HG03039 (cell line): Measurements from ENCODE around the gene SMPD3.

ENCODE experiments used
- ATAC-seq: cut with Tn5 transposase; IDR thresholded peaks from one replicate; pipeline ENCODE4 v1.9.1; 2021; ENCODE audit warnings: mild to moderate bottlenecking, moderate library complexity; ENCODE audit not compliant: unreplicated experiment

Gene SMPD3

GRCh38 chr16:68371706-68372380 is 76.5 kb downstream of the SMPD3 start:
- ATAC-seq, result no peak

- no peak for ATAC-seq
Observed at GRCh38 chr16:68371276-68371651, 77.0 kb downstream of the SMPD3 start.

GRCh38 chr16:68370581-68371275 is 77.6 kb downstream of the SMPD3 start:
- ATAC-seq, result no peak

- no peak for ATAC-seq
Observed at GRCh38 chr16:68369697-68370580, 78.4 kb downstream of the SMPD3 start.

- no peak for ATAC-seq
Observed at GRCh38 chr16:68369168-68369567, 79.1 kb downstream of the SMPD3 start.

GRCh38 chr16:68368301-68368888 is 79.9 kb downstream of the SMPD3 start:
- ATAC-seq, result no peak

- ATAC-seq, result no peak
Observed at GRCh38 chr16:68367891-68368290, 80.4 kb downstream of the SMPD3 start.

GRCh38 chr16:68367440-68367839 is 80.9 kb downstream of the SMPD3 start:
- no peak for ATAC-seq

GRCh38 chr16:68367030-68367429 is 81.3 kb downstream of the SMPD3 start:
- no peak for ATAC-seq

- ATAC-seq, result no peak
Observed at GRCh38 chr16:68366062-68366461, 82.2 kb downstream of the SMPD3 start.

- ATAC-seq, result no peak
Observed at GRCh38 chr16:68365167-68365817, 83.0 kb downstream of the SMPD3 start.

- no peak for ATAC-seq
Observed at GRCh38 chr16:68364561-68364998, 83.7 kb downstream of the SMPD3 start.

GRCh38 chr16:68363658-68364521 is 84.4 kb downstream of the SMPD3 start:
- ATAC-seq, result no peak

- no peak for ATAC-seq
Observed at GRCh38 chr16:68362947-68363657, 85.2 kb downstream of the SMPD3 start.

GRCh38 chr16:68362262-68362913 is 85.9 kb downstream of the SMPD3 start:
- ATAC-seq, result no peak

GRCh38 chr16:68361485-68361884 is 86.8 kb downstream of the SMPD3 start:
- ATAC-seq, result no peak

- no peak for ATAC-seq
Observed at GRCh38 chr16:68360956-68361355, 87.4 kb downstream of the SMPD3 start.

- no peak for ATAC-seq
Observed at GRCh38 chr16:68360547-68360946, 87.8 kb downstream of the SMPD3 start.
